HG03280 (cell line): ENCODE data around the gene PRAMEF13.
"Not testable (repeated sequence)": the region's sequence is repeated elsewhere in the genome, so short reads cannot be mapped to it uniquely, and the experiment has no call there.

Source experiments
- ATAC-seq: cut with Tn5 transposase; IDR thresholded peaks from one replicate; pipeline ENCODE4 v1.9.1; 2021; ENCODE audit warnings: mild to moderate bottlenecking, moderate library complexity; ENCODE audit not compliant: unreplicated experiment

PRAMEF13 gene

DNA sequence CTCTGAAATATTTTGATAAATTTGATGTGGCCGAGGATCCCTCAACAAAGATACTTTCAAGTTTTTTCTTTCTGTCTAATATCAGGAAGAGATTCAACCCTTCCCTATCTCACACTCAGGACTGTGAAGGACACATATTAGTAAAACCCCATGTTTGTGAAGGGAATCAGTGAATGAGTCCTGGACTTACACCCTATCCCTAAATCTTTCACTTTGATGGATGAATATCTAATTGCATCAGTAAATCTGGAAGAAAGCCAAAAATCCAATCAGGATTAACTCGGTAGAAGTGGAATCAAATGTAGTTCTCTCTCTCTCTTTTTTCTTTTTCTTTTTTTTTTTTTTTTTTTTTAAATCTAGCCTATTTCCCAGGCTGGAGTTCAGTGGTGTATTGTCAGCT lies 29.7 kb downstream of the PRAMEF13 start, which contains the start of gene PRAMEF9:
PRAMEF9 (plus strand) TSS at position 301 of the 400 bp plus-strand sequence. CDS start 3,433 bp downstream, outside the sequence.
- ATAC-seq = not testable (repeated sequence)

DNA sequence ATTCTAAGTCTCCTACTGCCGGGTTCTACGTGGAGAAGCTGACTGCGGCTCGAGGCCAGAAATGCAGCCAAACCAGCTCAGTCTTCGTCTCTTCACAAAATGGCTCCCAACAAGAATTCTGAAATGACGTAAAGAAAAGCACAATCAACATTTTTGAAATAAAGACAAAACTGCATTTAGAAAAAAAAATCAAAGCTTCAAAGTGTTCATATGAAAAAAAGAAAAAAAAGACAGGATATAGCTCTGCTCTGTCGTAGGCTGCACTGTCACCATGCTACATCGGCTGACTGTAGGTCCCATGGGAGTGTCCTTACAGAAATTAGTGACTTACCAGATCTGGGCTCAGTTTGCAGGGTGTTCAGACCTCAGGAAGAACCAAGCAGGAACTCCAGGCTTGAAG lies 35.7 kb downstream of the PRAMEF13 start, which contains the start of gene HNRNPCL4:
HNRNPCL4 (minus strand) TSS at position 101 of the 400 bp plus-strand sequence. CDS start 164 bp downstream, outside the sequence.
- not testable (repeated sequence) for ATAC-seq

DNA sequence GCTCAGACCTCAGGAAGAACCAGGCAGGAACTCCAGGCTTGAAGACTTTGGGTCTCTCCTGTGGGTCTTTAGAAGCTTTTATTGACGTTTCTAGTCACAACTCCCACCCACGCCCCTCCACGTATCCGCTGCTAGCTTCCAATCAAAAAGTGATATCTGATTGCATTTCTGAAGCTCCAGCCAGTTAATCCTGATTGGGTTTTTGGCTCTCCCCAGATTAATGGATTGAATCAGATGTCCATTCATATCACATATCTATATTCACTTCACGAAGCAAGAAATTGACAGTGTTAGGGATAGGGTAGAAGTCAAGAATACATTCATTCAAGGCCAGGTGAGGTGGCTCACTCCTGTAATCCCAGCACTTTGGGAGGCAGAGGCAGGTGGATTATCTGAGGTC lies 45.3 kb downstream of the PRAMEF13 start, which contains the start of gene PRAMEF26:
PRAMEF26 (minus strand) TSS at position 101 of the 400 bp plus-strand sequence. CDS start 2,914 bp downstream, outside the sequence.
- not testable (repeated sequence) for ATAC-seq
